Subcutaneous adipose tissue (tissue), 4 donors: ENCODE data around the gene NFIC. TPM values are rescaled to one million over a fixed set of nuclear protein-coding genes. Genes with fewer than 3 reads are reported as not detected.

ENCODE experiments used
- CTCF ChIP-seq: fragments of 450-650 bp; IDR thresholded peaks from one replicate; pipeline ENCODE4 v1.5.1; 2016; ENCODE audit warnings: low read depth, mild to moderate bottlenecking, control low read depth, antibody characterized with exemption, moderate library complexity
- total RNA-seq, 4 donors: library from RNA; depleted of rRNA; stranded (reverse); fragments of >200 nt; gene quantifications; one replicate each; pipeline ENCODE4 v1.1.0, GENCODE V29; 2016

Gene NFIC
- total RNA-seq, 4 donors from 2014 or later: 45.2 to 191 (median 76.8) TPM

DNA sequence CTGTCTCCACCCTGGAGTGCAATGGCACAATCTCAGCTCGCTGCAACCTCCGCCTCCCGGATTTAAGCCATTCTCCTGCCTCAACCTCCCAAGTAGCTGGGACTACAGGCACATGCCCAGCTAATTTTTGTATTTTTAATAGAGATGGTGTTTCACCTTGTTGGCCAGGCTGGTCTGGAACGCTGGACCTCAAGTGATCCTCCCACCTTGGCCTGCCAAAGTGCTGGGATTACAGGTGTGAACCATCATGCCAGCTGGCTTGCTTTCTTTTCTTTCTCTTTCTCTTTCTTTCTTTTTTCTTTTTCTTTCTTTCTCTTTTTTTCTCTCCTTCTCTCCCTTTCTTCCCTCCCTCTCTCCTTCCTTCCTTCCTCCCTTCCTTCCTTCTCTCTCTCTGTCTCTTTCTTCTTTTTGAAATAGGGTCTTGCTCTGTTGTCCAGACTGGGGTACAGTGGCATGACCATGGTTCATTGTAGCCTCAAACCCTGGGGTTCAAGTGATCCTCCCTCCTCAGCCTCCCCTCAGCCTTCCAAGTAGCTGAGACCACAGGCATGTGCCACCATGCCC is 33.3 kb upstream of the NFIC start:
- TF ChIP-seq CTCF: no peak

- no peak for TF ChIP-seq CTCF
Observed at GRCh38 chr19:3333662-3334061, 32.7 kb upstream of the NFIC start.

GRCh38 chr19:3335431-3336350 is 30.7 kb upstream of the NFIC start:
- no peak for TF ChIP-seq CTCF

DNA sequence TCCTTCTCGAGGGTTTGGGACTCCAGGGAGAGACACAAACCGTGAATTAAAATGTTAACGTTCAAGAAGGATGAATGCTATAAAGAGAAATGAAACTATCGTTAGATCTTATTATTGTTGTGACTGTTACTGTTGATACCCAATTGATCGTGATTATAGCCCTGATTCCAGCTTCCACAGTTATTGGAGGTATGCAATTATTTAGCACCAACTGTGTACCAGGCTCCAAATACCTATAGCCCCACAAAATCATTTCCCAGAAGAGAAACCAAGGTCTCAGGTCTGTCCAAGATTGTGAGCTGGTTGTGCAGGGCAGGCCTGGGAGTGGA is 30.1 kb upstream of the NFIC start:
- TF ChIP-seq CTCF: no peak

DNA sequence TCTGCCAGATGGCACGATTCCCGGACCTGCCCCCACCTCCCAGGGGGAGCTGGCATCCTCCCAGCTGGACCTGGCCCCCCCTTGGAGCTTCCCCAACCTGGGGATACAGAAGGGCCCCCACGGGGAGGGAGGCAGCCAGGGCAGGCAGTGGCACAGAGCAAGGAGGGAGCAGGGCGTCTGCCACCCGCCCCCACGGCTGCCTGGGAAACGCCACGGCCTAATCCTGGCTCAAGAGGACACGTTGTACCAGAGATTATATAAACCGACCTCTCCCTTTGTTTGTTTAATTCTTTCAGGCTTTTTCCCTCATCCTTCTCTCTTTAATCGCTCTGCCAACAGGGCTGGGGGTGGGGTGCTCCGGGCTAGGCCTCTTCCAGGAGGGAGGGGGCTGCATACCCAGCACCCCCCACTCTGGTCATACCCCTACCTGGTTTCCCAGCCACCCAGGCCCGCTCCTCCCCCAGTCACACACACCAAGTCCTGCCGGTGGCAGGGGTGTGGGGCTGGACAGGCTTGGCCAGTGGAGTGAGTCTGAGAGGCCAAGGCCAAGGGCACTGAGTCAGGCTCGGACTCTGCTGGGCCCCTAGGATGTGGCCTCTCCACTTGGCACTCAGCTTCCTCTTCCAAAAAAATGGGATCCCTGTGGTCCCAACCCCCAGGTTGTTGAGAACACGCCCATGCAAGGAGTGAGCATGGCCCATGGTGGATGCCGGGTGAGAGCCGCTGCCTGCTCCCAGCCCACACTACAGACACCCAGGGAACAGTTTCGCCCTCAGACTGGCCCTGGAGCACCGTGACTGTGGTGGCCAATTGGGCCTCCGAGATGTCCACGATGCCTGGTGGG is 29.5 kb upstream of the NFIC start:
- TF ChIP-seq CTCF: no peak

GRCh38 chr19:3338541-3339181 is 27.7 kb upstream of the NFIC start:
- TF ChIP-seq CTCF: no peak
